ENCODE data around the gene MRPL58.
"Not testable (repeated sequence)": the region's sequence is repeated elsewhere in the genome, so short reads cannot be mapped to it uniquely, and the experiment has no call there.

MRPL58 gene

GRCh38 chr17:75012346-75013091 is at the start of gene MRPL58:
Gene MRPL58, plus strand, starts transcription at chr17:75012670. Its CDS starts 17 bp downstream, at chr17:75012687.
- DNase-seq (ENCODE audit: insufficient read length, low spot score) = peak; percentile 44
- no peak for FAIRE-seq
- TF ChIP-seq CTCF (IDR thresholded peaks at IDR 0.05; ENCODE audit: insufficient read depth, missing control alignments) = peak; percentile 31

GRCh38 chr17:74963656-74964055 is 48.8 kb upstream of the MRPL58 start:
- TF ChIP-seq CTCF (IDR thresholded peaks at IDR 0.05; ENCODE audit: insufficient read depth, missing control alignments) = no peak
- DNase-seq (ENCODE audit: insufficient read length, low spot score) (no peak), FAIRE-seq (no peak)

GRCh38 chr17:74964246-74964761 is 48.2 kb upstream of the MRPL58 start:
- no peak for TF ChIP-seq CTCF (IDR thresholded peaks at IDR 0.05; ENCODE audit: insufficient read depth, missing control alignments)
- FAIRE-seq = no peak
- no peak for DNase-seq (ENCODE audit: insufficient read length, low spot score)

- no peak for TF ChIP-seq CTCF (IDR thresholded peaks at IDR 0.05; ENCODE audit: insufficient read depth, missing control alignments)
- FAIRE-seq = no peak
Measured at GRCh38 chr17:74964988-74965622, 47.4 kb upstream of the MRPL58 start.

GRCh38 chr17:74968361-74968780 is 44.1 kb upstream of the MRPL58 start:
- no peak for TF ChIP-seq CTCF (IDR thresholded peaks at IDR 0.05; ENCODE audit: insufficient read depth, missing control alignments)
- FAIRE-seq (no peak), DNase-seq (ENCODE audit: insufficient read length, low spot score) (no peak)

More at GRCh38 chr17:74964988-74965622, 47.4 kb upstream of the MRPL58 start:
- DNase-seq (ENCODE audit: insufficient read length, low spot score) = no peak

GRCh38 chr17:74969501-74969900 is 43.0 kb upstream of the MRPL58 start:
- not testable (repeated sequence) for FAIRE-seq; DNase-seq (ENCODE audit: insufficient read length, low spot score)

GRCh38 chr17:74970395-74970794 is 42.1 kb upstream of the MRPL58 start:
- no peak for DNase-seq (ENCODE audit: insufficient read length, low spot score)
- FAIRE-seq = no peak
- TF ChIP-seq CTCF (IDR thresholded peaks at IDR 0.05; ENCODE audit: insufficient read depth, missing control alignments) = no peak

All from D721Med (cell line).